MG63 (cell line): Measurements from ENCODE around the gene DXO. TPM values are rescaled to one million over a fixed set of nuclear protein-coding genes. Genes with fewer than 3 reads are reported as not detected.
A peak's percentile ranks its signal among the peaks of the same experiment; 100 is the strongest.

Experiments used
- DNase-seq: peaks from one replicate; pipeline ENCODE4 v3.0.0-alpha.2; 2020
- H3K27me3 ChIP-seq: fragments of 250-450 bp; sonication (Bioruptor Pico); 2 replicates; pipeline ENCODE4 v1.5.1; 2020; ENCODE audit warnings: mild to moderate bottlenecking, moderate library complexity
- H3K36me3 ChIP-seq: fragments of 250-450 bp; sonication (Bioruptor Pico); 2 replicates; pipeline ENCODE4 v1.5.1; 2020; ENCODE audit warnings: mild to moderate bottlenecking, moderate library complexity
- H3K4me3 ChIP-seq: fragments of 250-450 bp; sonication (Bioruptor Pico); 2 replicates; pipeline ENCODE4 v1.5.1; 2020; ENCODE audit warnings: mild to moderate bottlenecking, moderate library complexity
- H3K9me3 ChIP-seq: fragments of 250-450 bp; sonication (Bioruptor Pico); 2 replicates; pipeline ENCODE4 v1.5.1; 2020; ENCODE audit warnings: mild to moderate bottlenecking, moderate library complexity
- total RNA-seq: library from RNA; depleted of rRNA; stranded (reverse); fragments of >200 nt; shearing (Covaris generic); gene quantifications from 2 replicates; pipeline ENCODE4 v1.2.3, GENCODE V29; 2014; ENCODE audit warnings: low replicate concordance

Gene DXO
- total RNA-seq, 1 experiment from 2014 or later = 13.7 TPM

- Histone ChIP-seq H3K27me3 (no peaks in the 10 kb centered on the region), H3K4me3 (no peak overlapping the region), H3K36me3 (peaks cover 13% of the 10 kb centered on the region), H3K9me3 (no peaks in the 10 kb centered on the region)
- DNase-seq = no peak
These were observed 4.0 kb downstream of the DXO start for GRCh38 chr6:31967926-31968320.

DNA sequence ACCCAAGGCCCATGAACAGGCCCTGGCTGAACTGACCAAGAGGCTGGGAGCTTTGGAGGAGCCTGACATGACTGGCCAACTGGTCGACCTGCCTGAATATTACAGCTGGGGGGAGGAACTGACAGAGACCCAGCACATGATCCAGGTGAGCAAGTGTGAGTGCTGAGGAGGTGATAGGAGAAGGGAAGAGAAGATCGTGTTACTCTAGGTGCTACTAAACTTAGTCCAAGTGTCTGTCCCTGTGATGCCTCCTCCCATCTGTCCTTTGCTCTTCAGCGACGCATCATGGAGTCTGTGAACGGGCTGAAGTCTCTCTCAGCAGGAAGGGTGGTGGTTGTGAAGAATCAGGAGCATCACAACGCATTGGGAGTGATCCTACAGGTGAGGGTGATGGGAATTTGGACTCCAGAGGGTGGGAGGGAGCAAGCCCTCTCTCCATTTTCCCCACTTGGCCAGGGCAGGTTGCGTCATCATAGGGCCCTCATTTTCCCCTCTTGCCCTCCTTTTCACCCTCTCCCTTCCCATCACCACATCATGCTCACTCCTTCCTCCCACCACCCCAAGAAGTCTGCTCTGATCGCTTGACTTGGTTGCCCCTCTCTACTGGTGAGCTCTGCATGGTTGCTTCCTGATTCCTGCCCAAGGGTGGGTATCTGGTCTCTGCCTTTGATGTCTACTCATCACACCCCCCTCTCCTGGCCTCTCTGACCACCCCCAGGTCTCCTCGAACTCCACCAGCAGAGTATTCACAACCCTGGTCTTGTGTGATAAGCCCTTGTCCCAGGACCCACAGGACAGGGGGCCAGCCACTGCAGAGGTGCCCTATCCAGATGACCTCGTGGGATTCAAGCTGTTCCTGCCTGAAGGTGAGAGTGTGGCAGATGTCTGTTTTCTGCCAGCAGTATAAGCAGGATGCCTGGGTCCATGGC is 4.7 kb downstream of the DXO start:
- Histone ChIP-seq H3K27me3 (no peaks in the 10 kb centered on the region), H3K36me3 (peaks cover 13% of the 10 kb centered on the region), H3K9me3 (no peaks in the 10 kb centered on the region), H3K4me3 (no peak overlapping the region)
- DNase-seq = no peak

DNA sequence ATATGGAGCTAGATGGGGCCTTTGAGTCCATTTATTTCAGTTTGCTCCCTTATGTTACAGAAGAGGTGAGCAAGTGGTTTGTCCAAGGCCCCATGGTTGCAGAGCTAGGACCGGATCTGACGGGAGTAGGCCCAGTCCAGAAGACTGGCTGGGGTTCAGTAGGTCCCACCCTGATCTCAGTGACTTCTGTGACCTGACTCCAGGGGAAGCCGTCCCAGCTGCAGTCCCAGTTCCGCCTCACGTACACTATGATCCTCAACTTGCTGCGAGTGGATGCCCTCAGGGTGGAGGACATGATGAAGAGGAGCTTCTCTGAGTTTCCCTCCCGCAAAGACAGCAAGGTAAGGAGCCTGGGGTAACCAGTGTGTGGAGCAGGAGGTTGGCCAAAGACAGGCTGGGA is 5.4 kb downstream of the DXO start:
- Histone ChIP-seq H3K27me3 (no peaks in the 10 kb centered on the region), H3K9me3 (no peaks in the 10 kb centered on the region), H3K36me3 (peaks cover 13% of the 10 kb centered on the region), H3K4me3 (no peak overlapping the region)
- no peak for DNase-seq

DNA sequence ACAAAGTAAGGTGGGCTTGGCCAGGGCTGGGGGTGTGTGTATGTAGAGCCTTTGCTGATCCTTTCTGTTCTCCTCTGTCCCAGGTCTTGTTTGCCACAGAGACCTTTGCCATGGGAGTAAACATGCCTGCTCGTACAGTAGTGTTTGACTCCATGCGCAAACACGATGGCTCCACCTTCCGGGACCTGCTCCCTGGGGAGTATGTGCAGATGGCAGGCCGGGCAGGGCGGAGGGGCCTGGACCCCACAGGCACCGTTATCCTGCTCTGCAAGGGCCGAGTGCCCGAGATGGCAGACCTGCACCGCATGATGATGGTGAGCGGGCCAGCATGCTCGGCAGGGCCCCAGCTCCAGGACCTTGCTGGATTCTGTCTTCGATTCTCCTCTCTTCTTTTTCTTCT is 6.2 kb downstream of the DXO start:
- DNase-seq = no peak
- Histone ChIP-seq H3K9me3 (no peaks in the 10 kb centered on the region), H3K4me3 (no peak overlapping the region), H3K36me3 (peaks cover 14% of the 10 kb centered on the region), H3K27me3 (no peaks in the 10 kb centered on the region)

DNA sequence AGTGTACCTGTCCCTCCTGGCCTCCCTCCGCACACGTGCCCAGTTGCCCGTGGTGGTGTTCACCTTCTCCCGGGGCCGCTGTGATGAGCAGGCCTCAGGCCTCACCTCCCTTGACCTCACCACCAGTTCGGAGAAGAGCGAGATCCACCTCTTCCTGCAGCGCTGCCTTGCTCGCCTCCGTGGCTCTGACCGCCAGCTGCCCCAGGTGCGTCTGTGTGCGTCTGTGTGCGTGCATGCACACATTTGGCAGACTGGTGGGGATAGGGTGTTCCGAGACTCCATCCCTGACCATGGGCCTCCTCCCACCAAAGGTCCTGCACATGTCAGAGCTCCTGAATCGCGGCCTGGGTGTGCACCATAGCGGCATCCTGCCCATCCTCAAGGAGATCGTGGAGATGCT is 8.0 kb downstream of the DXO start:
- no peak for DNase-seq
- Histone ChIP-seq H3K9me3 (no peaks in the 10 kb centered on the region), H3K27me3 (no peaks in the 10 kb centered on the region), H3K4me3 (no peak overlapping the region), H3K36me3 (peaks cover 12% of the 10 kb centered on the region)

DNA sequence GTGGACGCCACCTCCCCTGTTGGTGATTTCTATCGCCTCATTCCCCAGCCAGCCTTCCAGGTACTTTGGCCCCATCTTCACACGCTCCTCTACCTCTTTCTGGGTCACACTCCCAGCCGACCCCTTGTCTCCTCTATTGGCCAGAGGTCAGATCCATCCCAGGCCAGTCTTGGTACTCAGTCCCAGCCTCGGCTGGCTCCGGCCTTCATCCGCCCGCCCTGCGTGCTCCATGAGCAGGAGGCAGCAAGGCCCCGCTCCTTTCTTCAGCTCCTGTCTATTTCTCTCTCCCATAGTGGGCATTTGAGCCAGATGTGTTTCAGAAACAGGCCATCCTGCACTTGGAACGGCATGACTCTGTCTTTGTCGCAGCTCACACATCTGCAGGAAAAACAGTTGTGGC is 10.3 kb downstream of the DXO start:
- no peaks in the 10 kb centered on the region for H3K9me3 ChIP-seq
- DNase-seq = no peak
- no peak overlapping the region for H3K4me3 ChIP-seq
- H3K36me3 ChIP-seq = peaks cover 19% of the 10 kb centered on the region
- no peaks in the 10 kb centered on the region for H3K27me3 ChIP-seq

DNA sequence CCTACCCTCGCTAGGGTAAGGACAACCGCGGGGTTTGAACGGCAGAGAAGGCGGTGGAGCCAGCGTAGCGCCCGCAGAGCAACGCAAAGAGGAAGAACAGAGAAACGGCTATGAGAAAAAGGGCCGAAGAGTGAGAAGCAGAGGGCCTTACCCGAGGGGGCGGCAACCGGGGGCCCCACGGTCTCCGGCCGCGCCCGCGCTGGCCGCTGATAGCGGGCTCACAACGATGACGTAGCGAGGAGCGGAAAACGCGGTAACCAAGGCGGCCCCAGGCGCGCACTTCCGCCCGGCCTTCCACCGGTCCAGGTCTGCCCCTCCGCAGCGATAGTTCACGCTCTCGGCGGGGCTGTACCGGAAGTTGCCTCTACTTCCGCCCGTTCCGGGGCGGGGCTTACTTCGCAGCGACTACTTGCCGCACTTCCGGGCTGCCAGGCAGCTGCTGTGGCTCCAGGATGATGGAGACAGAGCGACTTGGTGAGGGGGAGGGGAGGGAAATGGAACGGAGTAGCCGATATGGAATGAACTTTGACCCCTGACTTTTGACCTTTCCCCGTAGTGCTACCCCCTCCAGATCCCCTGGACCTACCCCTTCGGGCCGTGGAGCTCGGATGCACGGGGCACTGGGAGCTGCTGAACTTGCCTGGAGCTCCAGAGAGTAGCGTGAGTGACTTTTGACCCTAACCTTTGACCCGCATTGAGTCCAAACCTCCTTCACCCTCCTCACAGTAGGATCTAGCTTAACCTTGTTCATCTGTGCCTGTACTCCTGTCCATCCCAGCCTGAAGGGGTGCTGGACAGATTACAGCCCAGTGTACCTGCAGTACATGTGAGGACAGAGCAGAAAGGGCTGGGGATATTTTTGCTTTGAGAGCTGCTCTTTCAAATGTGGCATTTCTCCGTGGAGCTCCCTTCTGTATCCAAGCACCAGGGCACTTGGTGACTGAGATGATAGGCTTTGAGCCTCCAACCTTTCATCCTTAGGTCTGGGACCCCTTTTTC is 12.9 kb downstream of the DXO start, which contains the start of the genes NELFE and SKIC2:
Gene NELFE (minus strand): TSS at position 231 of the 999 bp plus-strand sequence. CDS start 525 bp downstream, outside the sequence.
Gene SKIC2 (plus strand): TSS at position 435 of the 999 bp plus-strand sequence. CDS start 18 bp downstream, at position 453.
- no peaks in the 10 kb centered on the region for H3K9me3 ChIP-seq
- peak within 1 kb of the TSS; percentile 97 for H3K4me3 ChIP-seq
- DNase-seq = peak; percentile 96
- no peaks in the 10 kb centered on the region for H3K27me3 ChIP-seq
- H3K36me3 ChIP-seq = peaks cover 23% of the 10 kb centered on the region

GRCh38 chr6:31958412-31958740 is 13.6 kb downstream of the DXO start:
- no peak for DNase-seq
- H3K36me3 ChIP-seq = peaks cover 23% of the 10 kb centered on the region
- peak overlapping the region; percentile 97 for H3K4me3 ChIP-seq
- no peaks in the 10 kb centered on the region for H3K27me3 ChIP-seq
- no peaks in the 10 kb centered on the region for H3K9me3 ChIP-seq

- Histone ChIP-seq H3K9me3 (no peaks in the 10 kb centered on the region), H3K36me3 (peaks cover 32% of the 10 kb centered on the region), H3K27me3 (no peaks in the 10 kb centered on the region), H3K4me3 (no peak overlapping the region)
- no peak for DNase-seq
These were observed 15.1 kb downstream of the DXO start for GRCh38 chr6:31956796-31957195.

- Histone ChIP-seq H3K4me3 (no peak overlapping the region), H3K9me3 (no peaks in the 10 kb centered on the region), H3K27me3 (no peaks in the 10 kb centered on the region), H3K36me3 (peaks cover 29% of the 10 kb centered on the region)
- DNase-seq = no peak
These were observed 17.4 kb downstream of the DXO start for GRCh38 chr6:31954511-31954910.

DNA sequence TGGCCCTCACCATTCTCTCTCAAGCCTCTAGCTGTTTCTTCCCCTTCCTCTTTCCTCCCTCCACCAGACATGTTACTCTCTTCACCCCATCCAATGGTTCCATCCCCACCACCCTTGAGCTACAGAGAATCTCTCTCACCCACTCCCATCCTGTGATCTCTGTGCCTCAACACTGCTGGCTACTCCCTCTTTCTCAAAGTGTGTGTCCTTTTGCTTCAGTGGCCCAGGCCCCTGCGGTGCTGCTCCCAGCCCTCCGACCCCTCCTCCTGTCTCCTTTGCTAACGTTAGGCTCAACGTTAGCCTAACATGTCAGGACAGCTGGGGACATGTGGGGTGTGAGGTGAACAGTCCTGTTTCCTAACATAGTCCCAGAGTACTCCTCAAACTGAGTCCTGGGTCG is 19.0 kb downstream of the DXO start:
- H3K9me3 ChIP-seq = no peaks in the 10 kb centered on the region
- no peak for DNase-seq
- no peak overlapping the region for H3K4me3 ChIP-seq
- H3K36me3 ChIP-seq = peaks cover 29% of the 10 kb centered on the region
- H3K27me3 ChIP-seq = no peaks in the 10 kb centered on the region

GRCh38 chr6:31952140-31952805 is 19.7 kb downstream of the DXO start:
- Histone ChIP-seq H3K36me3 (peaks cover 27% of the 10 kb centered on the region), H3K27me3 (no peaks in the 10 kb centered on the region), H3K9me3 (no peaks in the 10 kb centered on the region), H3K4me3 (no peak overlapping the region)
- DNase-seq = peak; percentile 44

DNA sequence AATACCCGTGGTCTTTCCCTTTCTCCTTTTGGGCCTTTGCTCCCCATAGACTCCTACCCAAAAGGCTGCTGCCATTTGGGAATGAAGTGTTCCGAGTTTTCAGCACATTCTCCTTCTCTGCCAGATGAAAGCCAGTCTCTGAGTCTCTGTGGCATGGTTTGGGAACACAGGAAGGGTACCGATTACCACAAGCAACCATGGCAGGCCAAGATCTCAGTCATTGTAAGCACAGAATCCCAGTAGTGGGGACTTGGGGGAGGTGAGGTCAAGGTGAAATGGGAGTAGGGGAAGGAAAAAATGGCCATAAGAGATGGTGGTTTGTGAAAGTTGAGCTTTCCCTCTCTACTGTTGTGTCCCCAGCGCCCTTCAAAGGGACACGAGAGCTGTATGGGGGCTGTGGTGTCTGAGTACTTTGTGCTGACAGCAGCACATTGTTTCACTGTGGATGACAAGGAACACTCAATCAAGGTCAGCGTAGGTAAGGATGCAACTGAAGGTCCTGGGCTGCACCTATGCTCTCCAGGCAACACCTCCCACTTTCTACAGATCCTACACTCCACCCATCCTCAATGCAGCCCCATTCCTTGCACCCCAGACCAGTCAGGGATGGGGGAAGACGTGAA is 21.9 kb downstream of the DXO start:
- H3K27me3 ChIP-seq = no peaks in the 10 kb centered on the region
- H3K36me3 ChIP-seq = peaks cover 14% of the 10 kb centered on the region
- H3K4me3 ChIP-seq = no peak overlapping the region
- no peak for DNase-seq
- no peaks in the 10 kb centered on the region for H3K9me3 ChIP-seq

- peak; percentile 21 for DNase-seq
- peaks cover 14% of the 10 kb centered on the region for H3K36me3 ChIP-seq
- no peaks in the 10 kb centered on the region for H3K9me3 ChIP-seq
These were observed 23.1 kb downstream of the DXO start for GRCh38 chr6:31948753-31949413.

GRCh38 chr6:31948306-31948705 is 23.6 kb downstream of the DXO start:
- no peak overlapping the region for H3K4me3 ChIP-seq
- no peaks in the 10 kb centered on the region for H3K9me3 ChIP-seq
- no peaks in the 10 kb centered on the region for H3K27me3 ChIP-seq
- H3K36me3 ChIP-seq = peaks cover 14% of the 10 kb centered on the region
- no peak for DNase-seq

More at GRCh38 chr6:31948753-31949413, 23.1 kb downstream of the DXO start:
- Histone ChIP-seq H3K4me3 (no peak overlapping the region), H3K27me3 (no peaks in the 10 kb centered on the region)

GRCh38 chr6:31947864-31948263 is 24.1 kb downstream of the DXO start:
- Histone ChIP-seq H3K4me3 (no peak overlapping the region), H3K36me3 (peaks cover 13% of the 10 kb centered on the region), H3K9me3 (no peaks in the 10 kb centered on the region), H3K27me3 (no peaks in the 10 kb centered on the region)
- no peak for DNase-seq
